Left ventricle myocardium inferior (tissue), 1 donor: ENCODE results near the gene FBXL4. TPM values are rescaled to one million over a fixed set of nuclear protein-coding genes. Genes with fewer than 3 reads are reported as not detected.

ENCODE experiments used
- DNase-seq: peaks from one replicate; pipeline ENCODE4 v3.0.0-alpha.2; 2020
- H3K27ac ChIP-seq: fragments of 200-600 bp; replicated peaks from 2 replicates; pipeline ENCODE4 v1.8.0; 2021
- H3K27me3 ChIP-seq: fragments of 200-600 bp; 2 replicates; pipeline ENCODE4 v1.8.0; 2021; ENCODE audit warnings: low read depth
- H3K36me3 ChIP-seq: fragments of 200-600 bp; 2 replicates; pipeline ENCODE4 v1.8.0; 2021
- H3K4me1 ChIP-seq: fragments of 200-600 bp; 2 replicates; pipeline ENCODE4 v1.8.0; 2021
- H3K4me3 ChIP-seq: fragments of 200-600 bp; 2 replicates; pipeline ENCODE4 v1.8.0; 2021; ENCODE audit warnings: mild to moderate bottlenecking, moderate library complexity
- H3K9me3 ChIP-seq: fragments of 200-600 bp; replicated peaks from 2 replicates; pipeline ENCODE4 v1.8.0; 2021
- CTCF ChIP-seq: fragments of 200-600 bp; IDR thresholded peaks from 2 replicates; pipeline ENCODE4 v1.8.0; 2021; ENCODE audit warnings: antibody characterized with exemption, mild to moderate bottlenecking, borderline replicate concordance
- intact Hi-C: fragments of 100-400 bp; cut with micrococcal nuclease; formaldehyde crosslinking; loops from one replicate; pipeline ENCODE4 v1.11.0; 2022
- total RNA-seq: library from RNA; stranded (reverse); fragmentation: NEBNext Ultra II Directional; extraction: Animal tissue kit (Norgen Biotek cat#: 25700); gene quantifications from one replicate; pipeline ENCODE4 v1.2.1, GENCODE V29; 2021
- donor health status: DM: no; HTN: yes; CAD: no; lungs with severe emphysema.

The FBXL4 gene
- total RNA-seq, 1 donor from 2014 or later: 17.2 TPM

DNA sequence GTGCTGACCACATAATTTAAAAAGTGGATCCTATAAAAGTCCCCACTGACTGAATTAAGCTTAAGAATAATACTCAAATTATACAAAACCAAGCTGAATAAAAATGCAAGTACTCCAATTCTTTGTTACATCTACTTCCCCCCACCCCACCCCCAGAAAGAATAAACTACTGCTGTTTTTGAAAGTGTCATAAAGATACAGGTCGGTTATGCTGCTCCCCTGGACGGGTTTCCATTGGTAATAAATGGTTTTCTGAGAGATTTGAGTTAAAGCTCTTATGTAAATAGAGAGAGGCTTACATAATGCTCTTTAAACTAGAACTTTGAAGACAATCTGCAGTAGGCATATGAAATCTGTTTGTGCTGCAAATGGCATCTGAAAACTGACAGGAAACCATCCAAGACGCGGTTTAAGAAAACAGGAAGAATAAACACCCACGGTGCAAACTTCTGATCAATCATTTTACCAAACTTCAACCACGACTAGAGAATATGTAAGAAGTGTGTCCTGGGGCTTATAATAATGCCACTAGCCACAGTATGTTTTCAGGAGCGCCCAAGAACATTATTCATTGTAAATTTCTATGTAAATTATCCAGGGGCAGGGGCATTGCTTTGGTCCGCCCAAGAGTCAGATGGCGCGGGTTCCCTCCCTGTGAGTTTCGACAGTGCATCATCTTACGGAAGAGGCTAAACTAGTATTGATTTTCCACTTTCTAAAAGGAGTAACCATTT is 124.2 kb downstream of the FBXL4 start:
- intact Hi-C loops: no loop called here
- TF ChIP-seq CTCF: no peak
- H3K9me3 ChIP-seq: no peaks in the 10 kb centered on the region
- no peaks in the 10 kb centered on the region for H3K36me3 ChIP-seq
- DNase-seq: no peak
- H3K4me1 ChIP-seq: peaks cover 29% of the 10 kb centered on the region
- peaks cover 99% of the 10 kb centered on the region for H3K27me3 ChIP-seq
- H3K4me3 ChIP-seq: peak overlapping the region; percentile 45
- H3K27ac ChIP-seq: no peak overlapping the region

DNA sequence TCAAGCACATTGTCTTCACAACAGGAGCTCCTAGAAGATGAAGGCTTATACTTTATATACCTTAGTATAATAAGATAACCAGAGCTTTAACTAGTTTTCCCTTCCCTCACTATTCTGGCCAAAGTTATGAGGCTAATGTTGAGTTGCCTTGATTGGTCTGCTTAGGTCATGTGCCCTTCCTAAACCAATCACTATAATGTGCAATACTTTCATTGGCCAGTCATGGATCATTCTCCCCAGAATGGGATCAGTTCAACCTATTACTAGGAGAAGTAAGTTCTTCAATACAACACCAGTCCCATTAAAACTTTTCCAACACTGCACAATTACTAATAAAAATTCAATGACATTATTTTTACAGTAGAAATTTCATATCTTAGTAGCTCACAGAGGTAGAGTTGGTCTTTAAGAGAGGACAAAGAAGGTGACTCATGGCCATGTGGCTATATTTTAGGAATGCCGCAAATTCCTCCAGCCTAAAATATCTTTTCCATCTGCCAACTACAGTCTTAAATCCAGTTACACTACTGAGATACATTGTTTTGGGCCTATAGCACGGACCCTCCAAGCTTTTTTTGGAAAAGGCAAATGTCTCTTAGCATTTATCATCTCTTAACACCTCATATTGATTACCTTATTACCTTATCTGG is 125.9 kb downstream of the FBXL4 start:
- peaks cover 99% of the 10 kb centered on the region for H3K27me3 ChIP-seq
- H3K4me1 ChIP-seq: peaks cover 18% of the 10 kb centered on the region
- no peak for DNase-seq
- intact Hi-C loops: no loop called here
- H3K27ac ChIP-seq: no peak overlapping the region
- no peaks in the 10 kb centered on the region for H3K36me3 ChIP-seq
- H3K9me3 ChIP-seq: peaks cover 5% of the 10 kb centered on the region
- no peak overlapping the region for H3K4me3 ChIP-seq
- TF ChIP-seq CTCF: no peak

Other genes starting within 250 kb of the FBXL4 start
- not detected for gene POU3F2, start 113.4 kb downstream of the FBXL4 start, total RNA-seq